Activated CD4-positive, alpha-beta T cell treated with anti-CD3 and anti-CD28 coated beads for 1 hour (primary cell): ENCODE data around the gene EDRF1.
"Not testable (repeated sequence)": the region's sequence is repeated elsewhere in the genome, so short reads cannot be mapped to it uniquely, and the experiment has no call there.

ENCODE experiments used
- DNase-seq: peaks from one replicate; pipeline ENCODE4 v3.0.0-alpha.2; 2020

Gene EDRF1

DNA sequence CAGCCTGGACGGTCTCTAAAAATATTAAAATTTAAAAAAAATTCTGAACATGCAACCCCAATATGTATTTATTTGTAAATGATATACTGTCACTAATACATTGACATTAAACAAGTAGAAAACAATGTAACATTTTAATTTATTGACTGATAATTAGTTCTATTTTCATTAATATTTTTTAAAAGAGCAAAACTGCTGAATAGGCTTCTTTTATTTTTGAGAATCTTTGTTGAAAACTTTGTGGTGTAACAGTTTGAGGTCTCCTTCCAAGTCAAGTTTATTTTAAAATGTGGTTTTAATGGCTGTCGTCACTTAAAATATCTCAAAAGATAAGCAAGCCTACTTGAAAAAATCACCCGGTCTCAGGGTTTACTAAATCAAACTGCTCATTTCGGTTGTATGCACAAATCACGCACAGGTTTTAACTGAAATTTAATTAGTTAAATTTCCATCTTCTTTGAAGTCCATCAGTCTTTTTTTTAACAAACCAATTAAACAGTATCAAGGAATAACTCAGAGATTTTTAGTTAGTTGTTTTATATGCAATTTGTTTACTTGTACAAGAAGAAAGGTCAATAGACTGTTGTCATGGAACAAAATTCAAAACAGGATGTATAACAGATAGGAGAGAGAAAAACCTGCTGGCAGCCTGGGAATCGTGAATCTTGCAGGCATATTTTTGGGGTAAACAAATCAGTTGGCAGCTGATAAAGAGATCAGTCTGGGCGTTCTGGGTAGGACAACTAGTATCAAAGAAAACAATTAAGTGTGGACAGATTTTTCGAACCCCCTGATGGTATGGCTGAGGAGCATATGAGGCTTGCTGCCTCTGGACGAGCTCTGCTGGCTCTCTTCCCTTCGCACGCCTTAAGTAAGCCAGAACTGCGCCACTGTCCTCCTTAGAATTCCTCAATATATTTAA is 9.7 kb upstream of the EDRF1 start:
- DNase-seq: no peak

DNA sequence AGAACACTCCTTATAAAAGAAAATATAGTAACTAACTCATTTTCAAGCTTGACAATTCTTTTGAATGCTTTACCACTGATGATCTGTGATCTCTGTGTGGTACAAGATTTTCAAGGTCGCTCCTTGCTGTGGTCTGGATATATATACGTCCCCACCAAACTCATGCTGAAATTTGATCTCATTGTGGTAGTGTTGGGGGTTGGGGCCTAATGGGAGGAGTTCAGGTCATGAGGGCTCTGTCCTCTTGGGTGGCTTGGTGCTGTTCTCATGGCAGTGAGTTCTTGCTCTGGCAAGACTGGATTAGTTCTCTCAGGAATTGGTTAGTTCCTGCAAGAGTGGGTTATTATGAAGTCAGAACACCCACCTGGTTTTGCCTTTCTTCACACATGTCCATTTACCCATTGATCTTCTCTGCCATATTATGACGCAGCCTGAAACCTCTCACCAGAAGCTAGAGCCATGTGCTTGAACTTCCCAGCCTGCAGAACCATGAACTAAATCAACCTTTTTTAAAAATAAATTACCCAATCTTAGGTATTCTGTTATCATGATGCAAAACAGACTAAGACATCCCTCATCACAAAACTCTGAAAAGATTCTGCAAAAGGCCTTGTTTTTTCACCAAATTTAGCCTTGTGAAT is 8.3 kb upstream of the EDRF1 start:
- no peak for DNase-seq

DNA sequence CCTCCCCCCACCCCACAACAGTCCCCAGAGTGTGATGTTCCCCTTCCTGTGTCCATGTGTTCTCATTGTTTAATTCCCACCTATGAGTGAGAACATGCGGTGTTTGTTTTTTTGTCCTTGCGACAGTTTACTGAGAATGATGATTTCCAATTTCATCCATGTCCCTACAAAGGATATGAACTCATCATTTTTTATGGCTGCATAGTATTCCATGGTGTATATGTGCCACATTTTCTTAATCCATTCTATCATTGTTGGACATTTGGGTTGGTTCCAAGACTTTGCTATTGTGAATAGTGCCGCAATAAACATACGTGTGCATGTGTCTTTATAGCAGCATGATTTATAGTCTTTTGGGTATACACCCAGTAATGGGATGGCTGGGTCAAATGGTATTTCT is 4.8 kb upstream of the EDRF1 start:
- not testable (repeated sequence) for DNase-seq

DNA sequence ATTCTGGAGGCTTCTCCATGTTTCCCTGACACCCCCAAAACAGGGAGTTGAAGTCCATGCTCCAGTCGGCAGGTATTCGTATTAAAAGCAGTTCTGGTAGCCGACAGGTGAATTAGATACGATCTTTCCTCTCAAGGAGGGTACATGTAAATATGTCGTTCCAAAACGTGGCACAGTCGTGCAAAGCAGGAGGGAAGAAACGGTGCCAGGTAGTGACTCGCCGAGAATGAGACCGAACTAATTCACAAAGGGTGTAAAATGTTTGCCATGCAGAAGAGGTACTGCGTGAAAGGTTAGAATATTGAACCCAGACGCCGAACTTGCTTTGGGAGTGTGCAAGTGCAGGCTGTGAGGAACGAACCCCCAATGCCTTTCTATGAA is 483 bp downstream of the EDRF1 start:
- no peak for DNase-seq

DNA sequence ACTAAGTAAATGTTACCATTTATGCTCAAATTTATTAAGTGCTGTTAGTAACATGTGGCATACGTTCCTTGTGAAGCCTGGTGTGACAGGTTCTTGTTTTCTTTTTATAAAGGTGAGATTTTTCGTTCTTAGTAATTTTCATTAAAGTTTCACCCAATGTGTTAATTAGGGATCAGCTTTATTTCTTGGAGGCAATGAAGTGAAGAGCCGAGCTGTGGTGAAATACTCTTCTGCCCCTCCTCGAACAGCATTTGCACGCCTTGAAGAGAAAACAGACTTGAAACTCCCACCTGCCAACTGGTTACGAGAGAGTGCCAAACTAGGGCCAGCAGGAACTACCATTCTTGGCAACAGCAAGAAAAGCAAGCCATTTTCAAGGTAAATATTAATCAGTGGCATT is 1.5 kb downstream of the EDRF1 start:
- no peak for DNase-seq

DNA sequence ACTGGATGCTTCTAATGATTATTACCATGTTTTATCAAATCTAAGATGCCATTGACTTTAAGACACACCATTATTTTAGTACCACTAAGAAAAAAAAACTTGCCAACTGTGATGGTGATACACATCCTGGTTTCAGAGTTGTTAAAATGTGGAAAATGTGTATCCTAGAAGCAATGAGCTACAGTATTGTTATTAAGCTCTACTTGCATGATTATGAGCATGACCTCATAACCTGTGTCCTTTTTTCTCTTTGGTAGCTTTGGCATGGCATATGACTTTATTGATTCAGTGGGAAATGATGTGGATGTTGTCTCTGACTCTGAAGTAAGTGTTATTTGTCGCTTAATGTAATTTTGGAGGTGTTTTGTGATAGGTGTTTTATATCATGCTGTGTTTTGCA is 3.3 kb downstream of the EDRF1 start:
- no peak for DNase-seq

DNA sequence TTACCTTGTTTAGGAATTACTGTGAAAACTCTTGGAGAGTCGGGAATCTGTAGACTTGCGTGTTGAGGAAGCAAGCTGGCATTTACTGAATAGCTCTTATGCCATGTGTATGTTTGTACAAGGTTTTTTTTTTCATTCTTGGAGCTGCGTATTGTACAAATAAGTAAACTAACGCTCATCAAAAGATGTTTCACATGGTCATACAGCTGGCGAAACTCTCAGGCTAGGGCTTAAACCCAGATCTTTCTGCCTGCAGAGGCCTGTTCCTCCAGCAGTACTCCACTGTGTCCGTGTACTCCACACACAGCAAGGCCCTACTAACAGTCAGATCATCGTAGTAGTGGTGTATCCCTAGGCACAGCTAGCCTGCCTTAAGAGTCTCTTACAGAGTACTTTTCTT is 7.4 kb downstream of the EDRF1 start:
- no peak for DNase-seq

DNA sequence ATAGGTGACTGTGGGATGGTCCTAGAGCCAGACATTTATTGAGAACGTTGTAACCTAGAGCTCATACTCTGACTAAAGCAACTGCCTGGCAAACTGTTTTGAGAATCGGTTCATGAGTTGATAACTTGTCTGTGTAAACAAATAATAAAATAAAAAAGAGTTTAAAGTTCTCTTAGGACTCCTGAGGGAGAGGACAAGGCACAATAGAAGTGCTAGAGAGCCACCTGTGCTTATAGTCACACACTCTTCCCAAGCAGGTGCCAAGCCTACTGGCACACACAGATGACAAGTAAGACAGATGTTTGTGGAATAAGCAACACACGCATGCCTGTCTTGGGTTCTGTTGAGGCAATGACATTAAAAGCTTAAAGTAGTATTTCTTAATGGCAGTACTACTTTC is 7.9 kb downstream of the EDRF1 start:
- DNase-seq: no peak

DNA sequence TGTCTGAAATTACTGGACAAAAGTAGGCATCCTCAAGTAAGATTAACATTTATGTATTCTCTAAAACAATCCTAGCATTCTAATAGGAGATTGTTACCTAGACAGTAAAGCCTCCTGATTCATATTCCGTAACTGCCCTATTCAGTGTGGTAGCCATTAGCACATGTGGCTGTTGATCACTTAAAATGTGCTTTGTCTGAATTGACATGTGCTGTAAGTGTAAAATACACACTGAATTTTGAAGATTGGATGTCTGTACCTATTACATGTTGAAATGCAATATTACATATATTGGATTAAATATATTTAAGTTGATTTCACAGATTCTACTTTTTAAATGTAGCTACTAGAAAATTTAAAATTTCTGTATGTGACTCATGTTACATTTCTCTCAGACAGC is 14.6 kb downstream of the EDRF1 start:
- DNase-seq: no peak

DNA sequence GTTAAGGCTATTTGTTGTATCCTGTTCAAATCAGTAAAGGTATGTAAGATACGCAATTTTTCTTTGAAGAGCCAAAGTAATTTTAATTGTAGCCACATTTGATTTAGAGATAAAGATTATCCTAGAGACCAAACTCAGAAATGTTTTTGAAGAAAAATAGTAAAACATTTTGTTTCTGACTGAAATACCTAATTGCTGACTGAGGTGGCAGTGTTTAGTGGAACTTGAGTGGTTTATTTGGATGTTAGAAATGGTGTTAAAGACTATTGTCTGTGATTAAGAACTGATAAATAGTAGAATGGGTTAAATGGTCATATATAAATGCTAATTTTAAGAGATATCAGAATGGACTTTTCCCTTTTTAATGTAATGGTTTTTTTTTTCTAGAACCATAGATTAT is 15.3 kb downstream of the EDRF1 start:
- DNase-seq: no peak

DNA sequence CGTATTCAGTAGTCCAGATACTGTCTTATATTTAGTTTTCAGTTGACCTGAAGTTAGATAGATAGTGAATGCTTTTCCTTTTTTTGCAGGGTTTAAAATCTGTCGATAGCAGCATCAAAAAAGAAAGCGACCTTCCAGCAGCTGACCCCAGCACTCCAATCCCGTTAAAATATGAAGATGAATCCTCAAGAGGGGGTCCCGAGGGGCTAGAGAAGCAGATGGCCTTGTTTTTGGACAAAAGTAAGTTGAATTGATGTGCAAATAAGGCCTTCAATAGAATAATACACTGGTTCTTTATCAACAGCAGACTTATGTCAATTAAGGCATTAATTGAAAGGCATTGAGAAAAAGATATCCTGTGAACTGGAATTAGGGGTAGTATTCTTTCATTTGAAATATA is 18.7 kb downstream of the EDRF1 start:
- DNase-seq: no peak

DNA sequence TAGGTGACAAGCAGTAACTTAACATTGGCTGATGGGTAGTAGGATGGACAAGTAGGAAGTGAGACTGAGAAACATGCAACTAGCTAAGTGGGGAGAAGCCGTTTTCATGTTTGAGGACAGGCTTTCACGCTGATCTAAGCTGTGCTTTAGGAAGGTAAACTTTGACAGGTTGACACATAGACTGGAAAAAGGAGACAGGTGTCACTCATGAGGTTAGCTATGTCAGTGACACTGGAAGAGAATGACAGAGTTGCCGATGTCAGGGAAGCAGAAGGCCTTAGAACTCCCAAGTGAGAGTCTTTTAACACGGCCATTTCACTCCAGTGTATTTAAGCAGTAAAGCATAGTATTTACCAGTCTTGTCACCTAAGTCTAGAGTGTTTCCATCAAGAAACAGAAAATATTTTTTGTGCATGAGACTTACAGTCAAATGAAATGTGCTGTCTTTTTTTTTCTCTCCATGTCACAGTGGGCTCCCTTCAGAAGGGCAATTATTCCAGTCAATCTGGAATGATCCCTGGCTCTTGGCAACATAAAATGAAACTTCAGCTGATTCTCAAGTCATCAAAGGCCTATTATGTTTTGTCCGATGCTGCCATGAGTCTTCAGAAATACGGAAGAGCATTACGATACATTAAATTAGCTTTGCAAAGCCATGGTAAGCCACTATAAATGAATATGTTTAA is 20.6 kb downstream of the EDRF1 start:
- no peak for DNase-seq

DNA sequence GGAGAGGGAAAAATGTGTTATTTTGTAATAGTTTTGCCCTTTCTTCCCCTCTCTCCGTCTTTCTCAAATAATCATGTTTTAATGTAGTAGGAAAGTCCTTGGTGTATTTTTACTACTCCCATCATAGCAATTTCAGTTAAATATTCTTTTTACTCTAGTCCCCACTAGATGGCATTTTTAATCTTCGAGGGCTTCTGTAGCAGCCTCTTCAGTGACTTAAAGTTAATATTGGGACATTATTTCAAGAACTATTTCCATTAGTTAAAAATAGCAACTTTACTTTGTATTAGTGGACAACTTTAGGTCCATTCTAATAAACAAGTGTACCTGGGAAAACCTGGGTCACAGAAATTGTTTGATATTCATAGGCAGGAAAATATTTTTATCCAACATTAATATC is 23.0 kb downstream of the EDRF1 start:
- no peak for DNase-seq

DNA sequence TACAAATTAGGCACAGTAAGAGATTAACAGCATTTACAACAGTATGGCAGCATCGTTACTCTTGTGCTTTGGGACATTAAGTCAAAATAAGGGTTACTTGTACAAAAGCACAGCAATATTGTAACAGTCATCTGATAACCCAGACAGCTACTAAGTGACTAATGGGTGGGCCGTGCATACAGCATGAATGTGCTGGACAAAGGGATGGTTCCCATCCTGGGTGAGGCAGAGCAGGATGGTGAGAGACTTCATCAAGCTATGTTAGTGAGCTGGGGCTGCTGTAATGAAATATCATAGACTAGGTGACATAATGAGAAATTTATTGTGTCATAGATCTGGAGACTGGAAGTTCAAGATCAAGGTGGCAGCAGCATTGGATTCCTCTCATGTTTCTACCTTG is 25.4 kb downstream of the EDRF1 start:
- DNase-seq: no peak

DNA sequence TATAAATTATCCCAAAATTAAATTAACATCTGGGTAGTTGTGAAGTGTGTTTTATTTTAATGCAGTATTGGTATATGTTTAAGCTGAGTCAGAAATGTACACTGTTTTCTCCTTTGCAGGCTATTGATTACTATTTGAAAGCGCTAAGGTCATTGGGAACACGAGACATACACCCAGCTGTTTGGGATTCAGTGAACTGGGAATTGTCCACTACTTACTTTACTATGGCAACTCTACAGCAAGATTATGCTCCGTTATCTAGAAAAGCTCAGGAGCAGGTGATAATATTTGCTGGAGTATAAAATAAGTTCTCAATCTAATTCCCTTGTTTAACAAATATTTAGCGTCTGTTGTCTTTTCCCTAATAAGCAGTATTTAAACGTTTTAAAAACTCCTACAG is 27.9 kb downstream of the EDRF1 start:
- DNase-seq: no peak

DNA sequence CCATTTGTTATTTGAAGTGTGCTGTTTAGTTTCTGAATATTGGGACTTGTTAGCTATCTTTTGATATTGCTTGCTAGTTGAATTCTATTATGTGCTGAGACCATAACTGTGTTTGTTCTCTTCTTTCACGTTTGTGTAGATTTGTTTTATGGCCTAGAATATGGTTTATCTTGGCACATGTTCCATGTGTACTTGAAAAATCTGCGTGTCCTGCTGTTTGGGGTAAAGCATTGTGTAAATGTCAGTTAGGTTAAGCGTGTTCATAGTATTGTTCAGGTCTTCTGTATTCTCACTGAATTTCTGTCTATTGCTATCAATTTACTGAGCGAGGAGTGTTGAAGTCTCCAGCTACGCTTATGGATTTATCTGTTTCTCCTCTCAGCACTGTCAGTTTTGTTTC is 36.7 kb downstream of the EDRF1 start:
- no peak for DNase-seq

DNA sequence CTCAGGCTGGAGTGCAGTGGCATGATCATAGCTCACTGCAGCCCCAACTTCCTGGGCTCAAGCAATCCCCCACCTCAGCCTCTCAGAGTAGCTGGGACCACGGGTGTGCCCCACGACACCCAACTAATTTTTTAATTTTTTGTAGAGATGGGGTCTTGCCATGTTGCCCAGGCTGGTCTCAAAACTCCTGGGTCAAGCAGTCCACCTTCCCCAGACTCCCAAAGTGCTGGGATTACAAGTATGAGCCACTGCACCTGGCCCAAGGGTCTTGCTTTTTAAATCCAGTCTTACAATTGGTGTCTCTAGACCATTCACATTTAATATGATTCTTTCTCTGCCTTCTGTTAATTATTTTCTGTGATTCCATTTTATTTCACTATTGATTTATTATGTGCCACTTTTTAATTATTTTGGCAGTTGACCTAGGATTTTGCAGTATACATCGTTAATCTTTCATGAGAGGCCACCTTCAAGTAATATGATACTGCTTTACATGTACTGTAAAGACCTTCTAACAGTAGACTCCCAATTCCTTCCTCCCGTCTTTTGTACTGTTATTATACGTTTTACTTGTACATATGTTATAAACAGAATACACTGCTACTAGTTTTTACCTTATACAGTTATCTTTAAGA is 37.5 kb downstream of the EDRF1 start:
- no peak for DNase-seq

DNA sequence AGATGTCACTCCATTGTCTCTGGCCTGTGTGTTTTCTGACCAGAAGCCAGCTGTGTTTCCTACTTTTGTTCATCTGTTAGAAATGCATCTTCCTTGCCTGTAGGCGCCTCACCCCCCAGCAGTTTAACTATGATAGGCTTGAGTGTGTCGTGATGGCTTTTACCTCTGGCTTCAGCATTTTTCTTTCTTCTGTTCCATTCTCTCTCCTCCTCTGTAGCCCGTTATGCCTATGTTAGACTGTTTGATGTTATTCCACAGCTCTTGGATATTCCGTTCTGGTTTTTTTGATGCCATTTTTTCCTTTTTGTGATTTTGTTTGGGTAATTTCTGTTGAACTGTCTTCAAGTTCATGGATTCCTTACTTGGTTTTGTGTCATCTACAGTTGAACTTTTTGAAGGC is 38.2 kb downstream of the EDRF1 start:
- DNase-seq: no peak

DNA sequence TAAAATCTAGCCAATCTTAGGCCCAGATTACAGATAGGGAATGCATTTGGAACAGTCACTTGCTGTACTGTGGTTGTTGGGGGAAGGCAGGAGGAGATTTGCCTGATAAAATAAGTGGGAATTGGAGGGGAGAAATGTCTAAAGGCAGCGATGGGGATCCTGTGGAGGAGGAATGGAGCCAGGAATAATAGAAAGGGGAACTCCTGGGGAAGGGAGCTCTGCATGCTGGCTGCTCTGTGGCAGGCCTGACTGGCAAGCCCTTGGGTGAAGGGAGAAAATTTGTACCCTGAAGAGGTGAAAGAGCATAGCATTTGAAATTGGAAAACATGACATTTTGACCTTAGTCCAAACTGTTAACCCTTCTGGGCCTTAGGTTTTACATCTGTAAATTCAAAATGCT is 42.5 kb downstream of the EDRF1 start:
- DNase-seq: no peak

DNA sequence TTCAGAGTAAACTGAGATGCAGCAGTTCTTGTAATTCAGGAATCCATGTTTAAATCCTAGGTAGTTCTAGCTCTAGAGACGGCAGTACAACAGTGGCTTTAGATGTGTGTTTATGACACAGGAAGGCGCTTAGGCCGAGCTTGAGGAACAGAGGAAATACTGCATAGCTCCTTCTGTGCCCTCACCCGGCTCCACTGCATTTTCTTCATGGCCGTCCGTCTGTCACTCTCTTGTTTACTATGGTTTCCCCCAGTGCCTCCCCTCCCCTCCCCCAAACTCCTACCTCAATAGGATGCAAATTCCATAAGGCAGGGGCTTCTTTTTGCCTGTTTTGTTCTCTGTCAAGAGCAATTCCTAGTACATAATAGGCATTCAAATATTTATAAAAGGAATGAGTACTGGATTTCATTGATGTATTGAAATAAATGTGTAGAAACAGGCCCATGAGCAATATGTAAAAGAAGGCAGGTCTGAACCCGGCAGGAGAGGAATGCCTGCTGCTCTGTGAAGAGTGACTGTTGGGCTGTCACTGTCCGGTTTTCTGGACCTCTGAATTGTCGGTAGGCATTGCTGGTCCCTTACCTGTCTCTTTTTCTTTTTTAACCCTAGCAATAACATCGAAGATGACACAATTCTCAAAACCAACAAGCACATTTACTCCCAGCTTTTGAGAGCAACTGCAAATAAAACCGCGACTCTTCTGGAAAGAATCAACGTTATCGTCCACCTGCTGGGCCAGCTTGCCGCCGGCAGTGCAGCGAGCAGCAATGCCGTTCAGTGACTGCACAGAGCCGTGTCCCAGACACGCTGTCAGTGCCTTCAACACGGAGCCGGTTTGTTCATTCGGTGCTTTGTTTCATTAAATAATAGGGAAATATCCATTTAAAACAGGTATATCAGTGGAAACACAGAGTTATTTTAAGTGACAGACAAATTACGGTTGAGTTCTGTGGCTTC is 43.5 kb downstream of the EDRF1 start:
- DNase-seq: no peak

DNA sequence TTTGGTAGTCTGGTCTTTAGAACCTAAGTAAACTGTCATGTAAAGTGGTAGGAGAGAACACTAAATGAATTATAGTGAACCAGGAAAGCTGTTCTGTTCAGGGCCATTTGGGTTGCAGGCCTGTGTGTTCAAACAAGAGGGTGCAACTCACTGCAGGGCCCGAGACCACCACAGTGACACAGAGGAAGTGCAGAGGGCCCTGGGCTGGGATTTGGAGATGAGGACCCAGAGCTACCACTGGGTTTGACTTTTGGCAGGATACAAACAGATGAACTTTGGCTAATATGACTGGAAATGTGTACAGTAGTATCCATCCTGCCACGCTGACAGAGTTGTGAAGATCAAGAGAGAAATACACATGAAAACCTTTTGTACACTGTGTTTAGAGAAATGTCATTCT is 46.3 kb downstream of the EDRF1 start:
- DNase-seq: no peak

DNA sequence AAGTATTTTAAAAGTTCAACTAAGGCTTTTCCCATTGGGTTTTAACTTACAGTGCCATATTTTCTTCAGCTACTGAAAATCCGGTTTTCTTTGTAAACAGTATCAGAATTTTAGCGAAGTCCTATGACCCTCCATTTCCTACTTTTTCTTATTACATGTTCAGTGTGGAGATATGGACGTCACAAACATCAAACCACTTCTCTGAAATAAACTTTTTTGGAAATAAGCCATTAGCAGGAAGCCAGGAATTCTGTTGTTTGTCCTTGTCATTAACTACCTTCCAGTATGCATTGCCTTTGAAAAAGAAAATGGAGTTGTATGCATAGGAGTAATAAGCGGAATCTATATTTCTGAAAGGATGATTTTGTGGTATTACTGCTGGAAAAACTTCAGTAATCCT is 47.0 kb downstream of the EDRF1 start:
- no peak for DNase-seq
